Smooth muscle cell (in vitro differentiated cells): ENCODE results near the gene NUB1. TPM values are rescaled to one million over a fixed set of nuclear protein-coding genes. Genes with fewer than 3 reads are reported as not detected.

ENCODE experiments used
- DNase-seq: peaks from one replicate; lab custom pipeline; 2025; ENCODE audit not compliant: unreplicated experiment; lab: John Stamatoyannopoulos, UW
- H2AFZ ChIP-seq: fragments of 200-600 bp; sonication (generic); 2 replicates; pipeline ENCODE4 v1.6.0; 2016; ENCODE audit warnings: antibody characterized with exemption, low read depth, mild to moderate bottlenecking
- H3F3A ChIP-seq: fragments of 200-600 bp; sonication (generic); 2 replicates; pipeline ENCODE4 v1.6.0; 2017; ENCODE audit warnings: antibody characterized with exemption, low read depth
- H3K27ac ChIP-seq: fragments of 200-600 bp; sonication (generic); 2 replicates; pipeline ENCODE4 v1.5.1; 2016; ENCODE audit warnings: low read depth, mild to moderate bottlenecking
- H3K27me3 ChIP-seq: fragments of 200-600 bp; sonication (generic); 2 replicates; pipeline ENCODE4 v1.6.1; 2016; ENCODE audit warnings: low read depth, mild to moderate bottlenecking
- H3K36me3 ChIP-seq: fragments of 200-600 bp; sonication (generic); 2 replicates; pipeline ENCODE4 v1.5.1; 2016; ENCODE audit warnings: low read depth
- H3K4me1 ChIP-seq: fragments of 200-600 bp; sonication (generic); 2 replicates; pipeline ENCODE4 v1.5.1; 2016; ENCODE audit warnings: low read depth
- H3K4me2 ChIP-seq: fragments of 200-600 bp; sonication (generic); 2 replicates; pipeline ENCODE4 v1.6.0; 2016; ENCODE audit warnings: mild to moderate bottlenecking
- H3K4me3 ChIP-seq: fragments of 200-600 bp; sonication (generic); 2 replicates; pipeline ENCODE4 v1.5.1; 2016; ENCODE audit warnings: mild to moderate bottlenecking
- H3K79me2 ChIP-seq: fragments of 200-600 bp; sonication (generic); 2 replicates; pipeline ENCODE4 v1.6.0; 2016; ENCODE audit warnings: low read depth, mild to moderate bottlenecking
- H3K9ac ChIP-seq: fragments of 200-600 bp; sonication (generic); 2 replicates; pipeline ENCODE4 v1.6.0; 2016; ENCODE audit warnings: low read depth
- H3K9me3 ChIP-seq: fragments of 200-600 bp; sonication (generic); replicated peaks from 2 replicates; pipeline ENCODE4 v1.5.1; 2016; ENCODE audit warnings: low read depth
- H4K20me1 ChIP-seq: fragments of 200-600 bp; sonication (generic); 2 replicates; pipeline ENCODE4 v1.6.0; 2016; ENCODE audit warnings: low read depth
- CTCF ChIP-seq: fragments of 200-600 bp; sonication (generic); IDR thresholded peaks from 2 replicates; pipeline ENCODE4 v1.5.1; 2017; ENCODE audit warnings: borderline replicate concordance, mild to moderate bottlenecking, antibody characterized with exemption; ENCODE audit not compliant: insufficient read depth, poor library complexity, severe bottlenecking
- WGBS: methylation state at CpG from one replicate; pipeline ENCODE4 v1.1.7; 2016; ENCODE audit warnings: low lambda C conversion rate; 5-methylcytosine and 5-hydroxymethylcytosine counted together
- polyA plus RNA-seq: library from polyadenylated mRNA; unstranded; fragments of >200 nt; fragmentation: Nextera tagmentation; extraction: Ambion mirVana; gene quantifications from 2 replicates; pipeline ENCODE4 v1.2.1, GENCODE V29; 2016
- total RNA-seq: library from RNA; depleted of rRNA; stranded (reverse); fragments of >200 nt; gene quantifications from 2 replicates; pipeline ENCODE4 v1.2.3, GENCODE V29; 2014

NUB1 gene
- total and polyA plus RNA-seq, 2 experiments from 2014 or later = 28.5 to 36.9 TPM

- Histone ChIP-seq H3K79me2 (peaks cover 15% of the 10 kb centered on the region), H3K4me3 (no peak overlapping the region), H3K9me3 (no peaks in the 10 kb centered on the region), H2AFZ (no peak overlapping the region), H4K20me1 (peaks cover 19% of the 10 kb centered on the region), H3K9ac (no peak overlapping the region), H3K4me1 (peaks cover 8% of the 10 kb centered on the region), H3K36me3 (no peaks in the 10 kb centered on the region), H3K27me3 (no peaks in the 10 kb centered on the region), H3K27ac (no peak overlapping the region), H3F3A (peaks cover under 1% of the 10 kb centered on the region), H3K4me2 (no peak overlapping the region)
- no peak for TF ChIP-seq CTCF
- DNase-seq = no peak
- WGBS = over 99% methylated on average over 6 of the region's 6 CpGs
Observed at GRCh38 chr7:151347200-151347599, 5.6 kb downstream of the NUB1 start.

GRCh38 chr7:151348970-151349369 is 7.4 kb downstream of the NUB1 start:
- no peaks in the 10 kb centered on the region for H3K27me3 ChIP-seq
- peaks cover 19% of the 10 kb centered on the region for H4K20me1 ChIP-seq
- no peaks in the 10 kb centered on the region for H3K79me2 ChIP-seq
- no peak overlapping the region for H3K9ac ChIP-seq
- WGBS = 95% methylated on average over 4 of the region's 4 CpGs
- H3F3A ChIP-seq = no peaks in the 10 kb centered on the region
- H3K36me3 ChIP-seq = no peaks in the 10 kb centered on the region
- H3K4me3 ChIP-seq = no peak overlapping the region
- no peak for DNase-seq
- H3K9me3 ChIP-seq = no peaks in the 10 kb centered on the region
- no peak for TF ChIP-seq CTCF
- H2AFZ ChIP-seq = no peak overlapping the region
- H3K4me2 ChIP-seq = no peak overlapping the region
- no peak overlapping the region for H3K27ac ChIP-seq
- H3K4me1 ChIP-seq = no peaks in the 10 kb centered on the region

GRCh38 chr7:151349507-151349853 is 7.9 kb downstream of the NUB1 start:
- no peak for TF ChIP-seq CTCF
- no peaks in the 10 kb centered on the region for H3K27me3 ChIP-seq
- no peaks in the 10 kb centered on the region for H3K36me3 ChIP-seq
- DNase-seq = no peak
- H3K9me3 ChIP-seq = no peaks in the 10 kb centered on the region
- H3K4me2 ChIP-seq = no peak overlapping the region
- peaks cover 19% of the 10 kb centered on the region for H4K20me1 ChIP-seq
- no peaks in the 10 kb centered on the region for H3K4me1 ChIP-seq
- no peak overlapping the region for H3K9ac ChIP-seq
- no peak overlapping the region for H2AFZ ChIP-seq
- no peaks in the 10 kb centered on the region for H3K79me2 ChIP-seq
- no peaks in the 10 kb centered on the region for H3F3A ChIP-seq
- no peak overlapping the region for H3K27ac ChIP-seq
- H3K4me3 ChIP-seq = no peak overlapping the region
- WGBS = 94% methylated on average over 5 of the region's 5 CpGs

GRCh38 chr7:151351027-151351426 is 9.4 kb downstream of the NUB1 start:
- no peaks in the 10 kb centered on the region for H3K36me3 ChIP-seq
- H4K20me1 ChIP-seq = peaks cover 22% of the 10 kb centered on the region
- no peak overlapping the region for H3K27ac ChIP-seq
- TF ChIP-seq CTCF = peak; percentile 3
- no peak overlapping the region for H3K4me3 ChIP-seq
- DNase-seq = no peak
- no peaks in the 10 kb centered on the region for H3F3A ChIP-seq
- no peak overlapping the region for H3K4me2 ChIP-seq
- 73% methylated on average over 8 of the region's 8 CpGs for WGBS
- H3K27me3 ChIP-seq = no peaks in the 10 kb centered on the region
- no peaks in the 10 kb centered on the region for H3K9me3 ChIP-seq
- no peaks in the 10 kb centered on the region for H3K4me1 ChIP-seq
- no peak overlapping the region for H3K9ac ChIP-seq
- no peaks in the 10 kb centered on the region for H3K79me2 ChIP-seq
- no peak overlapping the region for H2AFZ ChIP-seq
